Anterior cingulate cortex (tissue), 58 donors: ENCODE measurements around the gene PVALEF.
"Not testable (repeated sequence)": the region's sequence is repeated elsewhere in the genome, so short reads cannot be mapped to it uniquely, and the experiment has no call there.

Experiments
- DNase-seq, 58 donors: peaks; one replicate each; lab custom pipeline; 2025; lab: John Stamatoyannopoulos, UW

The PVALEF gene

DNA sequence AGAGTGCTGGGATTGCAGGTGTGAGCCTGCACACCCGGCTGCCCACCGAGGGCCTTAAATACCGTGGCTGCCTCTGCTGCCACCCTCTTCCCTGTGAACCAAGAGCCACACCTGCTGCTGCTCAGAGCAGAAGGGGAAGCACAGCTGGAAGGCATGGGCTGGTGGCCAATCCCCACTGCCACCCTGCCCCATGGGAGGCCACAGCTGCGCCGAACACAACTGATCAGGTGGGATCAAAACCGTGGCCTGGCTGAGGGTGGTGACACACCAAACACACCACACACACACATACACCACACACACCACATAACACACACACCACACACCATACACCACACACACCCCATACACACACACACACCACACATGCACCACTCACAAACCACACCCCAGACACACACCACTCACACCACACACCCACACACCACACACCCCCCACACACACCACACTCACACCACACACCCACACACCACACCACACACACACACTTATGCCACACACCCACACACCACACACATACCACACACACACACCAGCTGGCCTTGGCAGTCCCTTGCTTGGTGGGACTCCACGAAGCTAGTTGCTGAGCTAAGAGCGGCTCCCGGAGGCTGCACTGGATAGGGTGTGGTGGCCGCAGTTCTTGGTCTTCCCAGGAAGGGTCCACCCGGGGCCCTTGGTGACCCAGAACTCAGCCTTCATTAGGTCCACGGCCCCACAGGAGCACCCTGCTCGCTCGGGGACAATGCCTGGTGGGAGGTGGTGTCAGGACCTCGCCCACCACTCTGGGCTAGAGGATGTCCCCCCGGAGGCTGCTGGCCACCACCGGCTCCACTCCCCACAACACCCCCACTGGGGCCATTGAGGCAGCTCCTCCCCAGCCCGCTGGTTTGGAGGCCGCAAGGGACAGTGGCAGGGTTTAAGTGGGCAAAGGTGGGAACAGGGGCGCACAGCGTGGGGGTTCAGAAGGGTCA, 42.6 kb downstream of the PVALEF start:
- DNase-seq, result no peak

DNA sequence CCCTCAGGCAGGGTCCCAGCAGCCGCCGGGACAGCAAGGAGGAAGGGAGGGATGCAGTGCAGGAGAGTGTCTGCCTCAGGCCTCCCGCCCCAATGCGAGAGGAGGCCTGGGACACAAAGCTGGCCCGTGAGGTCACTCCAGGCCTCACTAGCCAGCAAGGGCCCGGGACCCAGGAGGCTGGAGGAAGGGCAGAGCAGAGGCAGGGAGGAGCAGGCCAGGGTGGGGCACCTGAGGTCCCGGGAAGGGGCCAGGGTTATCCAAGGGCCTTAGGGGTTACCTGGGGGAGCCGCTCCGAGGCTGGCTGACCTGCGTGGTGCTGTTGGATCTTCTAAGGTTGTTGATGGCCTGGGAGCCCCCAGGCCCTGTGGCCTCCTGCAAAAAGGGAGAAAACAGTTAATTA, 43.3 kb downstream of the PVALEF start:
- no peak for DNase-seq

DNA sequence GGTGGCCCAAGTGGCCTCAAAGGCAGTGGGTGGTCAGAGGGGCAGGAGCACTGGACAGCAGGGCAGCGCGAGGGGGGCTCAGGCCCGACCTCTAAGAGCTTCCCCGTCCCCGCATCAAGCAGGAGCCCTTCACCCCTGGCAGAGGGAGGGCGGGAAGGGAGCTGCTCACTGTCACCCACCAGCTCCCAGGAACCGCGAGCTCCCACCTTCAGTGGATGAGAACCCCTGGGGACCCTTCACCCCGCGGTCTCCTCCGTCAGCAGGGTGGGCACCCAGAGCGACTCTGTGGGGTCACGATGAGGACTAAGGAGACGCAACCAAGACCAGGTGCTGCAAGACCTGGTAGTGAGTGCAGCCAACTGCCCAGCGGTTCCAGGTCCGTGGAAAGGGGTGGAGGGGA, 43.8 kb downstream of the PVALEF start:
- no peak for DNase-seq

DNA sequence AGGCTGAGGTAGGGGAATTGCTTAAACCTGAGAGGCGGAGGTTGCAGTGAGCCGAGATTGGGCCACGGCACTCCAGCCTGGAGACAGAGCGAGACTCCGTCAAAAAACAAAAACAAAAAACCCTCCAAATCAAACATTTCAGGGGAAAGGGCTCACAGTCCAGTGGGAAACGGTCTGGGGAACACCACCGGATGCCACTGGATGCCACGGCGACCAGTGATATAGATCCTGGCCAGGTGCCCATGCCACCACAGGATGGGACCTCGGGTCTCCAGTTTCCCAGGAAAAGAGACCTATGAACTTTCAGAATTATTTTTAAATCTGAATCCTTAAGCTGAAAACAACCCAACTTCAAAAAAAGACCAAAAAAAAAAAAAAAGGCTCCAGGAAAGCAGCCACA, 45.2 kb downstream of the PVALEF start:
- no peak for DNase-seq

DNA sequence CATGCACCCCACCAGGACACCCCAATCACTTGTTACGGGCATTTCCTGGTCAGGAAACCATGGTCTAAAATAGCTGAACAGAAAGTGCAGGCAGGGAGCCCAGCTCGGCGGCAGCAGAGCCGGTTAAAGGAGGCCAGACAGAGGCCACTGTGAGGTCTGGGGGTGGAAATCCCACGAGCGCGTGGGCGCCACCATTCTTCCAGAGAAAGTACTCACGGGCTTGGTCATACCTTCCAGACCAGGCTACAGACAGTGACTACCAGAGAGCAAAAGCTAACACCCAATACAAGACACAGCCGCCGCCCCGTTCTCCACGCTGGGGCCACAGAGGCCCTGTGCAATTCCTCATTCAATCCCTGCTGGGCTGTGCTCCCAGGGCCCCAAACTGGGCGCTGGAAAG, 45.6 kb downstream of the PVALEF start:
- no peak for DNase-seq

DNA sequence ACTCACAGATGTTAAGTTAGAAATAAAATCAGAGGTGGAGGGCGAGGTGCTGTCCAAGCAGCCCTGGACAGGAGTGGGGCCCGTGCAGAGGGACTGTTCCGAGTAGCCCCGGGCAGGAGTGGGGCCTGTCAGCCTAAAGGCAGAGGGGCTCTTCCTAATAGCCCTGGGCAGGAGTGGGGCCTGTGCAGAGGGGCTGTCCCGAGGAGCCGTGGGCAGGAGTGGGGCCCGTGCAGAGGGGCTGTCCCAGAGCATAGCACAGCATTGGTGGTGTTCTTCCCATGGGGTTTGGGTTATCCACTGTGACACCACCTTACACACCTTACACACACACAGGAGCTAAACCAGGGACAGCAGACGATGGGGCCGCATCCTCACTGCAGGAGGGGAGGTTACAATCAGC, 47.1 kb downstream of the PVALEF start:
- DNase-seq, result no peak

DNA sequence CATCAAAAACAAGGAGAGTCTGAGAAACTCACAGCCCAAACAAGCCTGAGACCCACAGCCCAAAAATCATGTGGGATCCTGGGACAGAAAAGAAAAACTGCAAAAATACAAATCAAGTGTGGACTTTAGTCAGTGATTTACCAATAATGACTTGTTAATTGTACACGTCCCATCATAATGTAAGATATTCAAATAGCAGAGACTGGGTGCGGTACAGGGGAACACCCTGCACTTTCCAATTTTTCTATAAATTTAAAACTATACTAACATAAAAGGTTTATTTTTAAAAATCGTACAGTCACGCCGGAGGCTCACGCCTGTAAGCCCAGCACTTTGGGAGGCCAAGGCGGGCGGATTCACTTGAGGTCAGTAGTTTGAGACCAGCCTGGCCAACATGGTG, 48.7 kb downstream of the PVALEF start:
- no peak for DNase-seq

DNA sequence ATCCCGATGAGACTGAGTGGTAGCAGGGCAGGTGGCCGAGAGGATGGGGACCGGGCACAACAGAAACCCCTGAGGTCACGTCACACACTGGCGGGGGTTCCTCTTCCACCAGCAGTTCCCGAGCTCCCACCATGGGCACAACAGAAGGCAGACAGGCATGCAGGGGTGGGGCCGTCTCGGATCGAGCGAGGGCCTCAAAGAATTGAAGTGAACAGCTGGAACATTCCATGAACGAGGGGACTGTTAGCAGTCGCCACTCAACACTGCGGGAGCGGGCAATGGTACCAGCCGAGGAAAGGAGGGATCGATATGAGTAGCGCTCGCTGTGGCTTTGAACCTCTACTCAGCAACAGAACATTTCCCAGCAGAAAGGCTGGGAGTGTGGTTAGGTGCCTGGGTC, 52.2 kb downstream of the PVALEF start:
- no peak for DNase-seq

DNA sequence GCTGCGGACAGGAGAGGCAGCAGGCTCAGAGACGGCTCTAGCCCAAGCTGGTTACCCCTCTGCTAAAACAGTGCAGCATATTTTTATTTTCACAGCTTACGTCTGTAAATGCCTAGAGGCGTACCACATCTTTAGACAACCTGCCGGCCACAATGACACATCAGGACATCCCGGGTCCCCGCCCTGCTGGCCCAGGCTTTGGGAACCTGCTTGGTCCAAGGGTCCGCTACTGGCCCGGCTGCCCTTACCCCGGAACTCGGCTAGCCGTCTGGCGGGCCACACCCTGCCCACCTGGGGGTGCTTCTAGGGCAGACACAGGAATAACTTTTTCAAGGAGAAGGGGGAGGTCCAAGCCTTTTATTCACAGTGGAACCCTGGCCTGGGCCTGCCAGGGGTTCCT, 53.2 kb downstream of the PVALEF start:
- no peak for DNase-seq

DNA sequence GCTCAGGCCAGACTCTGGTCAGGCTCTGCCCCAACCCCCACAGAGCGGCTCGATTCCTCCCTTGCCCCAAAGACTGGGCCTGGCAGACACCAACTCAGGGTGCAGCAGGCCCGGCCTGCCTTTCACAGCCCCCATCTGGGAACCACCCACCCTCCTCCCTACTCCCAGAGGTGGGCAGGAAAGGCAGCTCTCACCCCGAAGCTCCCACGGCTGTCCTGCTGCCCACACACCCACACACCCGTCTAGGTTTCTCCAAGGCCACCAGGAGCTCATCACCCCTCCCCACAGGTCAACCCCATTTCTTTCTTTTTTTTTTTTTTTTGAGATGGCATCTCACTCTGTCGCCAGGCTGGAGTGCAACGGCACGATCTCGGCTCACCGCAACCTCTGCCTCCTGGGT, 53.7 kb downstream of the PVALEF start:
- DNase-seq, result no peak

DNA sequence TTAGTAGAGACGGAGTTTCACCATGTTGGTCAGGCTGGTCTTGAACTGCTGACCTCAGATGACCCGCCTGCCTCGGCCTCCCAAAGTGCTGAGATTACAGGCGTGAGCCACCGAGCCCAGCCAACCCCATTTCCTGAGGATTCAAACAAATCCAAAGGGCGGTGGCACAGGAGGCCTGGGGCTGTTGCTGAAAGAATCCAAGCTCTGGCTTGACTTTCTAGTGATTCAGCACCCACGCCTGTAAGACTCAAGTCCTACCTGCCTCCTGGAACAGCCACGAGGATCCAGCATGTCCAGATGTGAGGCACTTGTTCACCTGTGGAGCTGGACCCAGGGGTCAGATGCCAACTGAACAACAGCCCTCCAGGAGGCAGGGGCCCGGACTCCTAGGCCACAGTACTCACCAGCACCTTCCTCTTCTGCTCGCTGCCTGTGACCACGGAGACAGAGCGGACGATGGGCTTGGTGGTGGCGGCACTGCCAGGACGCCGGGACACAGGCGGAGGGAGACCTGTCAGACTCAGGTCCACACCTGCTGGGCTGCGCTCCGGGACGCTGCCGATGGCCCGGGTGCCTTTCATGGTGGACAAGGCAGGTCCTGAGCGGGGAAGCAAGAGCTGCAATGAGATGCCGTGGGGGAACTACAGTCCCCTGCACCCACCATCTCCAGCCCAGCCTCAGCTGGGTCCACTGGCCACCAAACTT, 54.3 kb downstream of the PVALEF start:
- DNase-seq, result no peak

DNA sequence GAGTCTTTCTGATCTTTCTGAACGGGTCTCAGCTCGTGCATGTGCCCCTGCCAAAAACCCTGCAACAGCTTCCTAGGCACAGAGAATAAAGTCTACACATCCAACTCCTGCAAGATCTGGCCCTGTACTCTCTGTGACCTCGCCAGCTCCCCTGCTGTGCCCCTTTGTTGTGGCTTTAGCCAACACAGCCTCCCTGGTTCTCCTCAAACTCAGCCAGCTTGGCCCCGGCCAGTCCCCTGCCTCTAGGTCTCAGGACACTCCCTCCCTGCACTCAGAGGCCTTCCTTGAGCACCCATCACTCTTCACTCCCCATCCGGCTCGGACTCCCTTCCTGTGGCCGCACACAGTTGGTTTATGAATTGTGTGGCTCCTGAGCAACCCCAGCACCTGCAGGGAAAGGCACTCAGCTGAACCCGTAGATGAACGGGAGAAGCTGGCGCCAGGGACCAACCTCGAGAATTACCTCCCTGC, 56.1 kb downstream of the PVALEF start:
- DNase-seq, result no peak

DNA sequence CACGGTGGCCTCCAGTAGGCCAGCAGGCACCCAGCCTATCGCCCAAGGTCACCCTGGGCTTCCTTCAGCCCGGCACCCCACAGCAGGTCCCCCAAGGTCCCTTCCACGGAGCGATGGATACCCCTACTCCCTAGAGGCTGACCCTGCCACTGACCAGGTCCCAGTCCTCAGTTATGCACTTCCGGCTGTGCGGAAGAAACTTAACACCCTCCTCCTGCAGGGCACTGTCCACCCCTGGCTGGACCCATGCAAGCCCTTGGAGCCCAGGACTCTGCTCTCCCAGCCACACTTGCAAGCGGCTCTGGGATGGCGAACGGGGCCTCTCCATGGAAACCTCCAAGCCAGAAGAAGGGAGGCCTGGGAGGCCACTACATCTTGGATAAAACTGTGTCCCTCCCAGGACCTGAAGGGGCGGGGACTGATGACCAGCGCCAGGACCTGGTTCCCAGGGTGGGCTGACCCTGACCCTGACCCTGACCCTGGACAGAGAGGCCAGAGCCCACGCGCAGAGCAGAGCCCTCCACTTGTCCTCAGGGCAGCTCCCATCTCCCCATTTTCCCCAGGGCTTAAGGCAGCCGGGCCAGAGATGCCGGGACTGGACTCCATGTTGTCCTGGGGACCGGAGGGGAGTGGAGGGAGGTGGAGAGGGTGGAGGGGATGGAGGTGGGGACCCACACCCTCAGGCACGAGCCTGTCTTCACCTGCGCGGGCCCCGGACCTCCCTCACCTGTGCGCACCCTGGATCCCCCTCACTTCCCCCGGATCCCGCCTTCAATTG, 56.7 kb downstream of the PVALEF start:
- DNase-seq, result no peak

DNA sequence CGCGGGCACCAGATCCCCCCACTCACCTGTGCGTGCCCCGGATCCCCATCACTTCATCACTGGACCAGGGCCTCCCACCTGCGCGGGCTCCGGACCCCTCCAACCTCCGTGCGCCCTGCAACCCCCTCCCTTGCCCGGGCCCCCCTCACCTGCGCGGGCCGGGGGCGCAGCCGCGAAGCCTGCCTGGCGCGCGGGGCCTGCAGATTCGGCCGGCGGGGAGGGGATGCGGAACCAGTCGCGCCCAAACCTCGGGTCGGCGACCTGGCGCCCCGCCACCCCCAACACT, 57.3 kb downstream of the PVALEF start:
- no peak for DNase-seq

DNA sequence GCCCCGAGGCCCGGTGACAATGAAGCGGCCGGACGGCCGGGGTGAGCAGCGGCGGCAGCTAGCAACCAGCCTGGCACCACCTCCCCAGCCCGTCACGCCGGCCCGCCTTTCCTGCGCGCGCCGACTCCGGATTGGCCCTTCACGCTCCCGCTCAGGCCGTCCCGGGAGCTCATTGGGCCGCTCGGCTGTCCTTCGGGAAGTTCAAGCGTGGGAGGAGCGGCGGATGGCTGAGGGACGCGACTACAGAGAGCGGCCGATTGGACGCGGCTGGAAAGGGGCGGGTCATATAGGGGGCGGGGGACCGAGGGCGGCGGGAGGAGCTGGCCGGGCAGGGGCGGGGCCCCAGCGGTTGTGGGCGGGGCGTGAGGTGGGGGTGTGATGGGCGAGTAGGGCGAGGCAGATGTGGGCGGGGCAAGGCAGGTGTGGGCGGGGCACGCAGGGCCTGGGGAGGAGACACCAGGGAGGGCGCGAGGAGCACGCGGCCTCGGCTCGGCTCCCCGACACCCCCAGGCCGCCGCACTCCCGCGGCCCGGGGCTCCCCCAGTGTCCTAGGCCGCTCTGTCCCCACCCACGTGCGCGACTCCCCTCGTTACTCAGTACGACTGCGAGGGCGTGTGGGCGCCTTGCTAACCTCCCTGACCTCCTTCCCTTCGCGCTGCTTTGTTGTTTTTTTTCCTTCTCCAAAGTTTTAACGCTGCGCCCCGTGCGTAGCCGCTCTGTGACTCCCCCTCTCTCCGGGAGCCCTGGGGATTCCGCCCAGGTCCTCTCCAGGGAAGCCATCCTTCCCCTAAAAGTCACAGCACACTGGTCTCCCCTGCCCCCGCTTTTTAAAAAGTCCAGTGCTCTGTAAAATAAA, 57.8 kb downstream of the PVALEF start, which contains the start of gene CEP131:
TSS of gene CEP131 (minus strand) at position 60 of the 856 bp plus-strand sequence. CDS start 2,909 bp downstream, outside the sequence.
- peak; percentile 76 to 99 (median 97) for DNase-seq

DNA sequence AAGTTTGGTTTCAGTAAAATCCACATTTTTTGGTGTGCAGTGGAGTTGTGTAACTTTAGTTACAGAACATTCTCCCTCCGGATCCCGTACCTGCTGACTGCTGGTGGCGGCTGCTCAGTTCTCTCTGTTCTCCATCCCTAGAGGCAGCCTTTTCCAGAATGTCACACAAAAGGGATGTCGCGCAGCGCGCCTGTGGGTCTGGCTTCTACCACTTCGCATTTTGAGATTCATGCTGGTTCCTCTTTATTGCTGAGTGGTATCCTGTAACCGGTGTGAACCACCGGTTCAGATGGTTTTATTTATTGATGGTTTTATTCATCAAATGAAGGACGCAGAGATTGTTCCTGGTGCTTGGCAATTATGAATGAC, 58.4 kb downstream of the PVALEF start:
- DNase-seq, result peak in 1 of 58 donors; percentile 8

DNA sequence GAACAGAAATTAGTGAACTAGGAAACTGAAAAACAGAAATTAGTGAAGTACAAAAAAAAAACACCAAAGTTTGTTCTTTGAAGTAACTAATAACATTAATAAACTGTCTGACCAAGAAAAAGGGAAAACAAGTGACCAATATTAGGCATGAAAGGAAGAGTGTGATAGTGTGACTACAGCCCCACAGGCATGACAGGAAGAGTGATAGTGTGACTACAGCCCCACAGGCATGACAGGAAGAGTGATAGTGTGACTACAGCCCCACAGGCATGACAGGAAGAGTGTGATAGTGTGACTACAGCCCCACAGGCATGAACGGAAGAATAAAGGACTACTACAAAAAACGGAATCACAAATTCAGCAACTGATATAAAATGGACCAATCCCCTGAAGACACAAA, 62.3 kb downstream of the PVALEF start:
- DNase-seq, result not testable (repeated sequence)

DNA sequence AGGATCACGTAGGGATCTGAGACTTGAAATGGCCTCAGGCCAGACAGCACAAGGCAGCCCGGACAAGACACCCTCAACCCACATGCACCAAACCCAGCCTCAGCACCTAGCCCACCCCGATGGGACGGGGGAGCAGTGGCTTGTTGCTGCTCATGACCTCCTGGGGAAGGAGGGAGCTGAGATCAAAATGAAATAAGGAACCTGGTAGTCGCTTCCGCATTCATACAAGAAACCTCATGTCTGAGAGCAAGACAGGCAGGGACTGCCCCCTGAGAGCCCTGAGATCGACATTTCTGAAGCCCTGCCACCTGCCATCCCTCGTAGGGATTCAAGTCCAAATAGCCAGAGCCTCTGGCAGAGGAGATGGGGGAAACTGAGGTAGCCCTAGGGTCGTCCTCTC, 63.1 kb downstream of the PVALEF start:
- peak in 5 of 58 donors; percentile 13 to 34 (median 20) for DNase-seq

DNA sequence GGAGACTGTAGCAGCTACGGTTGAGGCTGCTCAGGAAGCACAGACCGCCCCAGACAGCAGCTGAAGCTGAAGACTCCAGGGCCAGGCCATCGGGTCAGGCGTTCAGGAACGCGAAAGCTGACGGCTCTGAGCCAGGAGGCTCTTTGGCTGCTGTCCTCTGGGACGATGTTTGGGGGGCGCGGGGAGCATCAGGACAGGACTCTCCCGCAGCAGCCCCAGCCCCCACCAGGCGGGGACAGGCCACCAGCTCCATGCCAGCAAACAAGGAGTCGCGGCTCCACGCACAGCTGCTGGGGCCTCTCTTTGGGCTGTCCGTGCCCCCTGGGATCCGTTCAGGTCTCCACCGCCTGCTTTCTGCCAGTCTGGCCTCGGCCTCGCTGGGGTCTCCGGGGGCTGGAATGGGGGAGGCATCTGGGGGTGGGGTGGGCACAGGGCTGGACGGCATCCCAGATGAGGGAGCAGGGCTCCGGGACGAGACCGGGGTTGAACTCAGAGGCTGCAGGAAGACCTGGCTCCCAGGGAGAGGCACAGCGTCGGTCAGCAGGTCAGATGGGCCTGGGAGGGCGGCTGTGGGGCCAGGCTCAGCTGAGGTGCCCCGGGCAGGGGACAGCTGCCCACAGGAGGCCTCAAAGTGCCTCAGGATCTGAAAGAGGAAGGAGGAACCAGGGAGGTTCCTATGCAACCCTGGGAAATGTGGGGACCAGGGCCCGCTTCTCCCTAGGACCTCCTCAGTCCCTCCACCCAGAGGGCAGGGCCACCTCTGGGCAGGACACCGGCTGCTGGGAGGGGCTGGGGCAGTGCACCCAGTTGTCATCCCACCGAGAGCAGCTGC, 63.7 kb downstream of the PVALEF start:
- DNase-seq, result no peak
